Activated naive CD4-positive, alpha-beta T cell treated with Interleukin-2 at 50 U/mL for 16 hours (primary cell): ENCODE results near the gene ATP2C1.

Source experiments
- DNase-seq: peaks from one replicate; pipeline ENCODE4 v3.0.0-alpha.2; 2020

The ATP2C1 gene

DNA sequence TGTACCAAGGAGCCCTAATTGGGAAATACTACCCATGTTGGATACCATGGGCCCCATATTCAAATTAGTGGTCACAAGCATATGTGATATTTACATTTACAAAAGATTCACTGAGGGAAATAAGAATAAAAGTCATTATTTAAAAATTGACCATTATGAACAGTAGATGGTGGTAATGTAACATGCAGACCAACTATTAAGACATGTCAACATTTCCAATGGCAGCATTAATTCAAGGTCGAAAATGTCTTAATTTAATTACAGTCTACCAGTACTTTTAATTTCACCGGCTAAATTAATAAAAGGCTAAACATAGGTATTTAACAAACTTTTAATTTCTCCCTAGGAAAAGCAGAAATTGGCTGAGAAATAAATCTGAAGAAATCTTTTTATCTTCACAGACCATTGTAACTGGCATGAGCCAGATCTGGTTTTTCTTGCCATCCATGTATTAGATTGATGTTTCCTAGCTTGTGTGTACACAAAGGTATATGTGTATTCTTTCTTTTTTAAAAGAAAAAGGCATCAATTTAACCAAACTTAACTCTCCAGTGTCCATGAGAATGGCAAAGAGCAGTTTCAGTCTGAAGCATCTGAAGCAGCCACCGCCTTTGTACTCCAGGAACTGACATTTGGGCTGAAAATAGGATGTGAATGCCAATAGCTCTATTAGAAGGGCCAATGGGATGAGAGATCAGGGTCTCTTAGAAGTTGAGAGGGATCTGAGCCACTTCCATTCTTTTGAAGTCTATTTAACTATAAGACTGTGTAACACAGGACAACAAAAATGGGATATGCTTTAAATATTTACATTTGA, 159.4 kb downstream of the ATP2C1 start:
- DNase-seq: no peak
